ENCODE results near the gene LMCD1. TPM values are rescaled to one million over a fixed set of nuclear protein-coding genes. Genes with fewer than 3 reads are reported as not detected.

The LMCD1 gene
- total and polyA plus RNA-seq, 2 of the 8 experiments (the other 6 are each of a cell fraction or from before 2014, with no cell fraction given) = 12.3 to 26.5 TPM

- Histone ChIP-seq H2BK120ac (replicated peaks; ENCODE audit: low read depth, low read length) (no peak overlapping the region), H4K5ac (ENCODE audit: insufficient read length, low read depth, low read length) (no peak overlapping the region), H2BK15ac (ENCODE audit: low read length) (no peak overlapping the region), H3K9me3 (ENCODE audit: insufficient read depth in 2 of 2, low read depth in 1 of 2, low read length in 1 of 2) (no peaks in the 10 kb centered on the region; a peak in 1 of 4 replicates), H3K27ac (ENCODE audit: low read depth, low read length) (no peak overlapping the region), H3K18ac (ENCODE audit: extremely low read depth, low read length) (no peak overlapping the region), H2AK5ac (ENCODE audit: low read depth, low read length) (no peak overlapping the region), H3K36me3 (ENCODE audit: control insufficient read depth in 2 of 4, insufficient read depth in 4 of 4, low read length in 3 of 4) (peaks cover 0 to 9% (median 0%) of the 10 kb centered on the region in 4 experiments; a peak in 1 of 8 replicates), H3K27me3 (replicated peaks in 1 of 4; ENCODE audit: control insufficient read depth in 3 of 4, extremely low read depth in 1 of 4, insufficient read depth in 3 of 4, low read length in 3 of 4) (no peaks in the 10 kb centered on the region), H3K9ac (replicated peaks in 1 of 4; ENCODE audit: extremely low read depth in 1 of 4, low read depth in 3 of 4, low read length in 3 of 4) (no peak overlapping the region), H3K56ac (replicated peaks; ENCODE audit: insufficient read length, low read depth, low read length) (no peak overlapping the region), H2BK5ac (ENCODE audit: low read depth, low read length) (no peak overlapping the region), H3K23me2 (ENCODE audit: low read depth, low read length) (no peaks in the 10 kb centered on the region; the same call in 1 of the 2 replicates), H4K20me1 (replicated peaks in 1 of 2; ENCODE audit: control insufficient read depth in 1 of 2, insufficient read depth in 2 of 2, low read length in 2 of 2) (no peaks in the 10 kb centered on the region), H2AFZ (ENCODE audit: low read length) (no peak overlapping the region), H3K4me2 (ENCODE audit: insufficient read depth in 1 of 2, low read depth in 2 of 2, low read length in 2 of 2) (no peak overlapping the region), H3K4me3 (ENCODE audit: extremely low read depth in 1 of 4, insufficient read depth in 2 of 4, low read depth in 3 of 4, low read length in 4 of 4) (no peak overlapping the region), H3K79me2 (ENCODE audit: control insufficient read depth in 1 of 2, insufficient read depth in 2 of 2, low read length in 2 of 2) (no peaks in the 10 kb centered on the region), H3K79me1 (ENCODE audit: low read depth, low read length) (no peaks in the 10 kb centered on the region; the same call in 1 of the 2 replicates), H3K4ac (replicated peaks; ENCODE audit: insufficient read length, low read depth, low read length) (no peak overlapping the region), H3K23ac (ENCODE audit: insufficient read length) (no peak overlapping the region), H3K4me1 (replicated peaks in 1 of 4; ENCODE audit: control insufficient read depth in 3 of 4, insufficient read depth in 4 of 4, low read length in 3 of 4) (peaks cover 0 to 10% (median 4%) of the 10 kb centered on the region in 4 experiments; a peak in 3 of 7 replicates), H3K14ac (ENCODE audit: insufficient read length) (no peak overlapping the region), H2BK20ac (ENCODE audit: low read length) (no peak overlapping the region), H2BK12ac (ENCODE audit: low read depth, low read length) (no peak overlapping the region), H4K8ac (ENCODE audit: extremely low read depth, insufficient read depth, low read length) (no peak overlapping the region), H4K91ac (replicated peaks; ENCODE audit: insufficient read length, low read length) (no peak overlapping the region)
- FAIRE-seq (no peak), DNase-seq (ENCODE audit: low read depth in 1 of 2, low spot score in 2 of 2) (no peak)
- CTCF ChIA-PET (ENCODE audit: partially characterized antibody) = interaction anchor here (1.4 kb wide), 1 partner anchor 75 kb away, joined by 3 read pairs; no protein-coding TSS in a partner anchor
- POLR2A ChIA-PET (ENCODE audit: partially characterized antibody) = no interaction called here
- 94% methylated on average over 2 of the region's 2 CpGs; no CpG with 5 or more reads in 1 of the 2 experiments for WGBS, 2 experiments (ENCODE audit: extremely low coverage in 1 of 2, insufficient coverage in 1 of 2, insufficient read length in 1 of 2, insufficient replicate concordance in 2 of 2, low coverage in 1 of 2, low lambda C conversion rate in 2 of 2, missing lambda C conversion rate in 1 of 2)
- TF ChIP-seq SIN3A (conservative IDR thresholded peaks at IDR 0.05 in 1 of 2, IDR thresholded peaks at IDR 0.05 in 1 of 2; ENCODE audit: low read depth in 1 of 2, low read length in 2 of 2) (no peak), KDM4A (IDR thresholded peaks at IDR 0.05; ENCODE audit: low read depth, low read length, severe bottlenecking) (no peak), BCL11A (IDR thresholded peaks at IDR 0.05; ENCODE audit: low read depth in 2 of 2, low read length in 2 of 2) (no peak), RAD21 (IDR thresholded peaks at IDR 0.05 in 1 of 2, conservative IDR thresholded peaks at IDR 0.05 in 1 of 2; ENCODE audit: low read depth in 2 of 2, low read length in 2 of 2) (no peak), PHF8 (conservative IDR thresholded peaks at IDR 0.05; ENCODE audit: low read depth, low read length) (no peak), YY1 (IDR thresholded peaks at IDR 0.05; ENCODE audit: low read depth, low read length) (no peak), TBP (IDR thresholded peaks at IDR 0.05; ENCODE audit: low read depth, low read length) (no peak), RFX5 (IDR thresholded peaks at IDR 0.05; ENCODE audit: borderline replicate concordance, low read depth, low read length) (no peak), SAP30 (IDR thresholded peaks at IDR 0.05; ENCODE audit: insufficient read depth, insufficient replicate concordance, low read length) (no peak), NANOG (IDR thresholded peaks at IDR 0.05; ENCODE audit: insufficient read depth, low read depth, low read length, poor library complexity, severe bottlenecking) (no peak), GTF2F1 (IDR thresholded peaks at IDR 0.05; ENCODE audit: borderline replicate concordance, low read depth, low read length) (no peak), SUZ12 (IDR thresholded peaks at IDR 0.05; ENCODE audit: low read length) (no peak), RBBP5 (IDR thresholded peaks at IDR 0.05; ENCODE audit: borderline replicate concordance, low read depth, low read length) (no peak)
Measured at GRCh38 chr3:8517487-8517886, 15.9 kb downstream of the LMCD1 start.

All from H1 (cell line).